Mesenchymal stem cell (in vitro differentiated cells and primary cell): Measurements from ENCODE around the gene AKR1C3.
A peak's percentile ranks its signal among the peaks of the same experiment; 100 is the strongest.
"Not testable (repeated sequence)": the region's sequence is repeated elsewhere in the genome, so short reads cannot be mapped to it uniquely, and the experiment has no call there.

Experiments used
- DNase-seq: peaks from one replicate; pipeline ENCODE4 v3.0.0-alpha.2; 2013
- H2AFZ ChIP-seq: one replicate; pipeline ENCODE4 v1.6.1; 2013; ENCODE audit warnings: low read depth, mild to moderate bottlenecking, control low read depth, inconsistent platforms, low read length, moderate library complexity
- H2AK5ac ChIP-seq: 2 replicates; pipeline ENCODE4 v1.6.1; 2013; ENCODE audit warnings: low read length, moderate library complexity, mild to moderate bottlenecking, inconsistent platforms; ENCODE audit not compliant: severe bottlenecking
- H2BK120ac ChIP-seq: one replicate; pipeline ENCODE4 v1.6.1; 2013; ENCODE audit warnings: low read depth, mild to moderate bottlenecking, inconsistent platforms, low read length, moderate library complexity
- H2BK12ac ChIP-seq, 2 experiments: one replicate each; pipeline ENCODE4 v1.6.1; 2013; ENCODE audit warnings: inconsistent platforms in 2 of 2, low read length in 2 of 2, mild to moderate bottlenecking in 2 of 2, moderate library complexity in 2 of 2, control low read depth in 1 of 2
- H2BK15ac ChIP-seq: one replicate; pipeline ENCODE4 v1.6.1; 2013; ENCODE audit warnings: mild to moderate bottlenecking, low read depth, inconsistent platforms; ENCODE audit not compliant: poor library complexity, severe bottlenecking
- H2BK5ac ChIP-seq: 2 replicates; pipeline ENCODE4 v1.6.1; 2013; ENCODE audit warnings: low read depth, mild to moderate bottlenecking, low read length, control low read depth, inconsistent platforms; ENCODE audit not compliant: poor library complexity, severe bottlenecking
- H3K14ac ChIP-seq, 2 experiments: one replicate each; pipeline ENCODE4 v1.6.1; 2013; ENCODE audit warnings: inconsistent platforms in 2 of 2, low read length in 2 of 2, control low read depth in 1 of 2, mild to moderate bottlenecking in 1 of 2, moderate library complexity in 1 of 2
- H3K18ac ChIP-seq, 2 experiments: one replicate each; pipeline ENCODE4 v1.6.1; 2013; ENCODE audit warnings: inconsistent platforms in 2 of 2, low read length in 2 of 2, control low read depth in 1 of 2, low read depth in 1 of 2, mild to moderate bottlenecking in 1 of 2
- H3K23ac ChIP-seq, 2 experiments: one replicate each; pipeline ENCODE4 v1.6.1; 2013; ENCODE audit warnings: inconsistent platforms in 2 of 2, low read length in 2 of 2, mild to moderate bottlenecking in 2 of 2, moderate library complexity in 2 of 2, control low read depth in 1 of 2
- H3K27ac ChIP-seq: 2 replicates; pipeline ENCODE4 v1.5.1; 2013; ENCODE audit warnings: mild to moderate bottlenecking, moderate library complexity, low read length, control low read depth, inconsistent platforms; ENCODE audit not compliant: poor library complexity, severe bottlenecking
- H3K27me3 ChIP-seq, 2 experiments: 2 replicates each; pipeline versions ENCODE4 v1.6.1 to v1.7.0; 2013; ENCODE audit warnings: low read length in 2 of 2, mild to moderate bottlenecking in 2 of 2, moderate library complexity in 2 of 2, control low read depth in 1 of 2, inconsistent platforms in 1 of 2; ENCODE audit not compliant: control insufficient read depth in 1 of 2, insufficient read depth in 1 of 2
- H3K36me3 ChIP-seq, 2 experiments: 2 replicates each; pipeline versions ENCODE4 v1.6.1 to v1.7.0; 2013; ENCODE audit warnings: low read length in 2 of 2, control low read depth in 1 of 2, inconsistent platforms in 1 of 2, low read depth in 1 of 2, mild to moderate bottlenecking in 1 of 2; ENCODE audit not compliant: insufficient read depth in 2 of 2, control insufficient read depth in 1 of 2
- H3K4ac ChIP-seq, 2 experiments: one replicate each; pipeline ENCODE4 v1.6.1; 2013; ENCODE audit warnings: inconsistent platforms in 2 of 2, low read length in 2 of 2, mild to moderate bottlenecking in 2 of 2, moderate library complexity in 2 of 2, control low read depth in 1 of 2, low read depth in 1 of 2
- H3K4me1 ChIP-seq: 2 replicates; pipeline ENCODE4 v1.6.1; 2013; ENCODE audit warnings: low read depth, low read length, control low read depth; ENCODE audit not compliant: control insufficient read depth, insufficient read depth
- H3K4me2 ChIP-seq: 2 replicates; pipeline ENCODE4 v1.6.1; 2013; ENCODE audit warnings: low read length, mild to moderate bottlenecking, inconsistent platforms; ENCODE audit not compliant: poor library complexity, severe bottlenecking
- H3K4me3 ChIP-seq, 2 experiments: 2 replicates each; pipeline versions ENCODE4 v1.5.1 to v1.7.0; 2013; ENCODE audit warnings: low read length in 2 of 2, mild to moderate bottlenecking in 2 of 2, control low read depth in 1 of 2, low read depth in 1 of 2; ENCODE audit not compliant: insufficient read depth in 1 of 2
- H3K79me1 ChIP-seq: replicated peaks from 2 replicates; pipeline ENCODE4 v1.6.1; 2013; ENCODE audit warnings: mild to moderate bottlenecking, control low read depth, low read length, inconsistent platforms; ENCODE audit not compliant: poor library complexity, severe bottlenecking
- H3K9ac ChIP-seq: 2 replicates; pipeline ENCODE4 v1.7.0; 2013; ENCODE audit warnings: mild to moderate bottlenecking, low read length, moderate library complexity
- H3K9me3 ChIP-seq: 2 replicates; pipeline ENCODE4 v1.7.0; 2013; ENCODE audit warnings: mild to moderate bottlenecking, low read length; ENCODE audit not compliant: control insufficient read depth
- H4K8ac ChIP-seq: one replicate; pipeline ENCODE4 v1.6.1; 2013; ENCODE audit warnings: inconsistent platforms, mild to moderate bottlenecking, low read length, moderate library complexity
- H4K91ac ChIP-seq: one replicate; pipeline ENCODE4 v1.6.1; 2013; ENCODE audit warnings: mild to moderate bottlenecking, low read length, inconsistent platforms
- WGBS: methylation state at CpG from one replicate; pipeline ENCODE4 v1.1.7; 2013; ENCODE audit warnings: mixed read lengths; 5-methylcytosine and 5-hydroxymethylcytosine counted together

Gene AKR1C3

DNA sequence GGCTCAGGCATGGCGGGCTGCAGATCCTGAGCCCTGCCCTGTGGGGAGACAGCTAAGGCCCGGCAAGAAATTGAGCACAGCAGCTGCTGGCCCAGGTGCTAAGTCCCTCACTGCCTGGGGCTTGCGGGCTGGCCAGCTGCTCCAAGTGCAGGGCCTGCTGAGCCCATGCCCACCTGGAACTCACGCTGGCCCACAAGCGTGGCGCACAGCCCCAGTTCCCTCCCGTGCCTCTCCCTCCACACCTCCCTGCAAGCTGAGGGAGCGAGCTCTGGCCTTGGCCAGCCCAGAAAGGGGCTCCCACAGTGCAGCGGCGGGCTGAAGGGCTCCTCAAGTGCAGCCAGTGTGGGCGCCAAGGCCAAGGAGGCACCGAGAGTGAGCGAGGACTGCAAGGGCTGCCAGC is 33.4 kb upstream of the AKR1C3 start:
- DNase-seq = not testable (repeated sequence)

DNA sequence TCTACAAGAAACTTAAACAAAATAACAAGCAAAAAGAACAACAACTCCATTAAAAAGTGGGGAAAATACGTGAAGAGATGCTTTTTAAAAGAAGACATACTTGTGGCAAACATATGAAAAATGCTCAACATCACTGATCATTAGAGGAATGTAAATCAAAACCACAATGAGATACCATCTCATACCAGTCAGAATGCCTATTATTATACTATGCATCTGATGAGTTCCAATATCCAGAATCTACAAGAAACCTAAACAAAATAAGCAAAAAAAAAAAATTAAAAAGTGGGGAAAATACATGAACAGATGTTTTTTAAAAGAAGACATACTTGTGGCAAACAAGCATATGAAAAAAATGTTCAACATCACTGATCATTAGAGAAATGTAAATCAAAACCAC is 29.6 kb upstream of the AKR1C3 start:
- no peaks in the 10 kb centered on the region for H3K36me3 ChIP-seq
- no peak overlapping the region for H3K4me2 ChIP-seq
- H3K4ac ChIP-seq = no peak overlapping the region
- no peak overlapping the region for H4K91ac ChIP-seq
- no peak overlapping the region for H2BK120ac ChIP-seq
- no peak overlapping the region for H3K23ac ChIP-seq
- no peak overlapping the region for H2BK15ac ChIP-seq
- H3K4me1 ChIP-seq = no peaks in the 10 kb centered on the region
- WGBS = no CpG with 5 or more reads among the region's 1 CpG
- H3K9ac ChIP-seq = no peak overlapping the region
- DNase-seq = no peak
- H3K14ac ChIP-seq = no peak overlapping the region
- H3K18ac ChIP-seq = no peak overlapping the region
- H3K4me3 ChIP-seq = no peak overlapping the region
- no peaks in the 10 kb centered on the region for H3K9me3 ChIP-seq
- H2AFZ ChIP-seq = no peak overlapping the region
- H4K8ac ChIP-seq = no peak overlapping the region
- H2BK5ac ChIP-seq = no peak overlapping the region
- H3K27me3 ChIP-seq = no peaks in the 10 kb centered on the region
- no peaks in the 10 kb centered on the region for H3K79me1 ChIP-seq
- no peak overlapping the region for H3K27ac ChIP-seq
- H2BK12ac ChIP-seq = no peak overlapping the region
- no peak overlapping the region for H2AK5ac ChIP-seq

More for the DNA sequence above, 33.4 kb upstream of the AKR1C3 start:
- H2AFZ ChIP-seq, H2BK120ac ChIP-seq, H3K4me1 ChIP-seq, H2BK15ac ChIP-seq, H3K4me2 ChIP-seq, H3K4ac ChIP-seq, H3K9me3 ChIP-seq, H3K79me1 ChIP-seq, H2BK5ac ChIP-seq, H4K8ac ChIP-seq, H3K27me3 ChIP-seq, H2AK5ac ChIP-seq, H3K9ac ChIP-seq, H3K18ac ChIP-seq, H3K27ac ChIP-seq, H3K4me3 ChIP-seq, H3K23ac ChIP-seq, H3K36me3 ChIP-seq, H4K91ac ChIP-seq, H2BK12ac ChIP-seq: not testable (repeated sequence)
- WGBS = 84% methylated on average over 13 of the region's 13 CpGs
- peak overlapping the region in 1 of 2 experiments; percentile 71 for H3K14ac ChIP-seq

DNA sequence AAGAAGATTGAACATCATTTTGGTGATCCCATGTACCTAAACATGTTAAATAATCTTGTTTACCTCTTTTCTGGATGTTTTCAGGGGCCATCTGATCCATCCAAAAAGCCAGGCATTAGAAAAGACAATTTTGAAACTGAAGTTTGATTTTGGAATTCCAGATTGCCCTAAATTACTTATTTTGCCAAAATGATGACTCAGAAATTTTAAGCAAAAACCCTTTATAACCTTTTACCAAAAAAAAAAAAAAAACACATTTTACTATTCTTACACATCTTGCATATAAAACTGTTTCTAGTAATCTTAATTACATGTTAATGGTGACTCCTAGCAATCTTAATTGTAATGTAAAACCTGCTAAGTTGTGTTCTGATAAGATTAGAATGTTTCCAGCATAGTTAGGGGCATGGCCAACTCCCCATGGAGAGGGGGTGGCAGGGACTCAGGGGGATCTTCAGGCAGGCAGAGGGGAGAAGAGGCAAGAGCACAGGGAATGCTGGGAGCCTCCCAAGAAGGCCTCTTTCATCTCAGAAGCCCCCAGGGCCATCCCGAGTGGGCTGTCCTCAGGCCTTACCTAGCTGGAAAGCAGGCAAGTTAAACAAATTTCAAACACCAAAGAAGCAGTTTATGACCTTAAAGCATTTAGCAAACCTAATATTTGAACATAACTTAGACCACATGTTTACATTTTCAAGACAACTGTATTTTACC is 25.8 kb upstream of the AKR1C3 start:
- WGBS = 90% methylated on average over 1 of the region's 1 CpG
- H3K9me3 ChIP-seq = no peaks in the 10 kb centered on the region
- H3K36me3 ChIP-seq = no peaks in the 10 kb centered on the region
- no peak overlapping the region for H3K14ac ChIP-seq
- no peaks in the 10 kb centered on the region for H3K27me3 ChIP-seq
- no peak for DNase-seq
- H3K4ac ChIP-seq = no peak overlapping the region
- H4K8ac ChIP-seq = no peak overlapping the region
- H2BK120ac ChIP-seq = no peak overlapping the region
- H3K4me3 ChIP-seq = no peak overlapping the region
- no peak overlapping the region for H3K4me2 ChIP-seq
- no peak overlapping the region for H3K18ac ChIP-seq
- H2AFZ ChIP-seq = no peak overlapping the region
- H2BK12ac ChIP-seq = peak overlapping the region in 1 of 2 experiments; percentile 21
- H3K79me1 ChIP-seq = no peaks in the 10 kb centered on the region
- H3K9ac ChIP-seq = peak overlapping the region; percentile 55
- peaks cover 7% of the 10 kb centered on the region for H3K4me1 ChIP-seq
- peak overlapping the region; percentile 61 for H4K91ac ChIP-seq
- H2BK5ac ChIP-seq = no peak overlapping the region
- no peak overlapping the region for H3K27ac ChIP-seq
- no peak overlapping the region for H3K23ac ChIP-seq
- H2BK15ac ChIP-seq = no peak overlapping the region
- H2AK5ac ChIP-seq = no peak overlapping the region

DNA sequence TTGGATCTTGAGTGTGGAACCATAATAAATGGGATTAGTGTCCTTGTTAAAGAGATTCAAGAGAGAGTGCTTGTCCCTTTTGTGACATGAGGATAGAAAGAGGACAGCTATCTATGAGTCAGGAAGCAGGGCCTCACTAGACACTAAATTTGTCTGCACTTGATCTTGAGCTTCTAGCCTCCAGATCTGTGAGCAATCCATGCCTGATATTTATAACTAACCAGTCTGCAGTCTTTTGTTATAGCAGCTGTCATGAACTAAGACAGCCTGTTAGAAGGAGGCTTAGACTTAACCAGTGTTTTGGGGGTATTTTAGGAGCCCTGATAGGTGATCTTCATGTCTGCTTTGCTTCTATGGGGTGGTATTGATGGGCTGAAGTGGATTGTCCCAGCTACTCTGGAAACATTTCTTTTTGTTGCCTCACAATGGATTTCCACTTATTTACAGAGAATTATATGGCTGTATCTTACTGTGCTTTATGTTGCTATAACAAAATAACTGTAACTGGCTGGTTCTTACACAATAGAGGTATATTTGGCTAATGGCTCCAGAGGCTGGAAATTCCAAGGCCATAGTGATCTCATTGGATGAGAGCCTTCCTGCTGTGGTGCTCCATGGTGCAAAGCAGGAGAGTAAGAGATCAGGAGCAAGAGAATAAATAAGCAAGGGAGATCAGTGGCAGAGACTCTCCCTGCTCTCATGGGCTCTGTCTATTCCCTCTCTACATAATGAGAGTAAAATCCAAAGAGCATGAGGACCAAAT is 23.4 kb upstream of the AKR1C3 start:
- peak overlapping the region; percentile 52 to 61 for H3K18ac ChIP-seq
- peak overlapping the region; percentile 28 to 87 for H3K4ac ChIP-seq
- H2BK5ac ChIP-seq = peak overlapping the region; percentile 48
- no peak overlapping the region for H3K23ac ChIP-seq
- H4K91ac ChIP-seq = peak overlapping the region; percentile 61
- peaks cover 7% of the 10 kb centered on the region for H3K4me1 ChIP-seq
- H4K8ac ChIP-seq = peak overlapping the region; percentile 51
- H3K27ac ChIP-seq = peak overlapping the region; percentile 99
- no peak overlapping the region for H3K4me2 ChIP-seq
- H3K79me1 ChIP-seq = no peaks in the 10 kb centered on the region
- peak overlapping the region; percentile 41 for H2AK5ac ChIP-seq
- no peak overlapping the region for H2AFZ ChIP-seq
- H3K14ac ChIP-seq = no peak overlapping the region
- peak overlapping the region; percentile 85 for H3K9ac ChIP-seq
- H2BK120ac ChIP-seq = peak overlapping the region; percentile 71
- peak overlapping the region in 1 of 2 experiments; percentile 41 for H3K4me3 ChIP-seq
- H2BK12ac ChIP-seq = peak overlapping the region; percentile 84 to 92
- H3K9me3 ChIP-seq = no peaks in the 10 kb centered on the region
- H3K27me3 ChIP-seq = no peaks in the 10 kb centered on the region
- peak; percentile 83 for DNase-seq
- peak overlapping the region; percentile 33 for H2BK15ac ChIP-seq
- H3K36me3 ChIP-seq = no peaks in the 10 kb centered on the region
